Choroid plexus epithelial cell (primary cell): Measurements from ENCODE around the gene TSC22D2.

Experiments used
- DNase-seq: peaks from one replicate; pipeline ENCODE4 v3.0.0-alpha.2; 2010; ENCODE audit warnings: low read depth
- H3K4me3 ChIP-seq: 2 replicates; pipeline ENCODE4 v1.5.1; 2011; ENCODE audit warnings: low read depth, mild to moderate bottlenecking, control low read depth, low read length, moderate library complexity
- CTCF ChIP-seq: conservative IDR thresholded peaks from 2 replicates; pipeline ENCODE4 v1.5.1; 2011; ENCODE audit warnings: low read depth, mild to moderate bottlenecking, control low read depth, inconsistent platforms, low read length, moderate library complexity

TSC22D2 gene

GRCh38 chr3:150479370-150479769, 71.3 kb downstream of the TSC22D2 start:
- H3K4me3 ChIP-seq = no peak overlapping the region
- TF ChIP-seq CTCF = no peak
- DNase-seq = no peak

DNA sequence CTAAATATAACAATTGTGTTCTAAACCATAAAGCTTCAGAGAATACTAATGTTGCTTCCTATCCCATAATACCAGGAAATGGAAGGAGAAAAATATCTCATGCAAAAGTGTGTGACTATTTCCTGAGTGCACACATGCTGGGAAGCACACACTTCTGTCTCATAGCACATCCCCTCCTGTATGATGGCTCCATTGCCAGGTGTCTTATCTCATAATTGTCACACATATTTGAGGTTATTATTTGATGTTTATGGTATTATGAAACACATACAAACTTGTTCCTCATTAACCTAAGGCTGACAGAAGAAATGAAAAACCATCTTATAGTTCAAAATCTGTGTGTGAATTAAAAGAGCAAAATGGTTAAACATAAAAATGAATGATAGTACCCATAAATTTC, 72.8 kb downstream of the TSC22D2 start:
- no peak overlapping the region for H3K4me3 ChIP-seq
- no peak for TF ChIP-seq CTCF
- DNase-seq = no peak

DNA sequence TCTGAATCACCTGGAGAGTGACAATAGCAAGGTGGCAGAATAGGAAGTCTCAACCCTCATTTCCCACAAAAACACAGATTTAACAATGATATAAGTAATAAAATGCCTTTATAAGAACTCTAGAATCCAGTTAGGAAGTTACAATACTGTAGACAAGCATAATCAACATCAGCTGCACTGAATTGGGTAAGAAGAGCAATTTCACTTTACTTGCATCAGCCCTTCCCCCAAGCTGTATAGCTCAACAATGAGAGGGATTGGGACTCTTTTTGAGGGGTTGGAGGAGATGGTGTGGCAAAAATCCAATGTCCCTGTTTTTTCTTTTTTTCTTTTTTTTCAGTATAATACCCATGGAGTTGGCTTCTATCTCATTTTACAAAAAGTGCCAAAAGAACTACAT, 75.1 kb downstream of the TSC22D2 start:
- H3K4me3 ChIP-seq = no peak overlapping the region
- TF ChIP-seq CTCF = no peak
- no peak for DNase-seq

GRCh38 chr3:150484410-150484809, 76.3 kb downstream of the TSC22D2 start:
- DNase-seq = no peak
- H3K4me3 ChIP-seq = no peak overlapping the region
- no peak for TF ChIP-seq CTCF

GRCh38 chr3:150488867-150489266, 80.8 kb downstream of the TSC22D2 start:
- H3K4me3 ChIP-seq = no peak overlapping the region
- DNase-seq = no peak
- TF ChIP-seq CTCF = no peak

DNA sequence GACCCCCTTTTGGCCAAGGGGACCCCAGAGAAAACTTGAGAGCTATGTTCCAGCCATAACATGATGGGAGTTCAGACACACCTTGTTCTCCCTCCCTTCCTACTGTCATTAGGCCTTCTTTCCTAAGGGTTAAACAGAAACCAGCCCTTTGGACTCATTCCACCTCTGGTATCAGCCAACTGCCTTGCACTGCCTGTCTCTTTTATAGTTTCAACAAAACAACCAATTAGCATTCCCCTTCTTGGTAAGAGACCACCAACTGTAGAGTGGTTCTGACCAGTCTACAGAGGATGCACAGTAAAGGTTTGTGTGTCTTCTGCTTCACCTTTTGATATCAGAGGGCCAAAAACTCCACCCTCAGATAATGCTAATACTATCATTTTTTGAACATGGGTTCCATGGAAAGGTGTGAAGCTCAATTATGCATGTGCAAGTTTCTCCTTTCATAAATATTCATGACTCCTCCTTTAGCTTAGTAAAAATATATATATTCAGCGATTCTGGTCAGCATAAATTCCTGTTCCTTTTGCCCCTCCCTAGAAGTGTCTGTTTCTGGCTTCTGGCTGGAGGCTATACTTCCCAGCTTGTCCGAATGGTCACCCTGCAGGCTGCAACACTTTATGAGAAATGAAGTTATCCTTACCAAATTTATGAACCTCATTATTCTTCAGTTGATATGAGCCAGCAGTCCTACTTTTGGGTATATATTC, 82.3 kb downstream of the TSC22D2 start:
- no peak for TF ChIP-seq CTCF
- H3K4me3 ChIP-seq = no peak overlapping the region
- no peak for DNase-seq

- DNase-seq = no peak
- no peak overlapping the region for H3K4me3 ChIP-seq
- no peak for TF ChIP-seq CTCF
Measured at GRCh38 chr3:150494411-150494977, 86.4 kb downstream of the TSC22D2 start.
